Keratinocyte (primary cell): Measurements from ENCODE around the gene FKTN. TPM values are rescaled to one million over a fixed set of nuclear protein-coding genes. Genes with fewer than 3 reads are reported as not detected.

Experiments
- DNase-seq: peaks from one replicate; pipeline ENCODE4 v3.0.0-alpha.2; 2011; ENCODE audit warnings: low read depth, missing footprints, low spot score
- FAIRE-seq: peaks from 2 replicates; lab custom pipeline; 2011; peaks lifted over from hg19 to GRCh38; lab: Jason Lieb, UNC
- H2AFZ ChIP-seq: 2 replicates; pipeline ENCODE4 v1.6.0; 2012; ENCODE audit warnings: low read length, control low read depth, inconsistent platforms; ENCODE audit not compliant: control insufficient read depth
- H3K27ac ChIP-seq: 2 replicates; pipeline ENCODE4 v1.5.1; 2011; ENCODE audit warnings: low read length; ENCODE audit not compliant: control insufficient read depth, insufficient read depth
- H3K27me3 ChIP-seq: 3 replicates; pipeline ENCODE4 v1.6.0; 2011; ENCODE audit warnings: low read length; ENCODE audit not compliant: control insufficient read depth, insufficient read depth; ENCODE audit errors: extremely low read depth
- H3K36me3 ChIP-seq, 2 experiments: 2 replicates in 1 of 2; 3 replicates in 1 of 2; pipeline ENCODE4 v1.5.1; 2011; ENCODE audit warnings: low read length in 2 of 2, mild to moderate bottlenecking in 1 of 2; ENCODE audit not compliant: control insufficient read depth in 2 of 2, insufficient read depth in 2 of 2; ENCODE audit errors: extremely low read depth in 1 of 2
- H3K4me1 ChIP-seq: 3 replicates; pipeline ENCODE4 v1.5.1; 2011; ENCODE audit warnings: low read length; ENCODE audit not compliant: control insufficient read depth, insufficient read depth; ENCODE audit errors: extremely low read depth
- H3K4me2 ChIP-seq: 3 replicates; pipeline ENCODE4 v1.6.0; 2011; ENCODE audit warnings: low read depth, low read length; ENCODE audit not compliant: control insufficient read depth, insufficient read depth; ENCODE audit errors: extremely low read depth
- H3K4me3 ChIP-seq, 3 experiments: fragments of 200-600 bp in 1 of 3; sonication (generic) in 1 of 3; 2 replicates in 2 of 3; 3 replicates in 1 of 3; pipeline ENCODE4 v1.5.1; 2011 to 2016; ENCODE audit warnings: low read length in 3 of 3, mild to moderate bottlenecking in 3 of 3, control low read depth in 2 of 3, inconsistent platforms in 1 of 3, low read depth in 1 of 3, mixed read lengths in 1 of 3, mixed run types in 1 of 3, moderate library complexity in 1 of 3; ENCODE audit not compliant: control insufficient read depth in 2 of 3, insufficient read depth in 2 of 3; ENCODE audit errors: extremely low read depth in 1 of 3
- H3K79me2 ChIP-seq: 2 replicates; pipeline ENCODE4 v1.6.0; 2012; ENCODE audit warnings: low read length; ENCODE audit not compliant: control insufficient read depth, insufficient read depth
- H3K9ac ChIP-seq: 3 replicates; pipeline ENCODE4 v1.6.0; 2011; ENCODE audit warnings: low read length; ENCODE audit not compliant: control insufficient read depth, insufficient read depth; ENCODE audit errors: extremely low read depth
- H3K9me1 ChIP-seq: 3 replicates; pipeline ENCODE4 v1.6.0; 2011; ENCODE audit warnings: low read length; ENCODE audit not compliant: control insufficient read depth, insufficient read depth; ENCODE audit errors: extremely low read depth
- H3K9me3 ChIP-seq: 2 replicates; pipeline ENCODE4 v1.5.1; 2012; ENCODE audit warnings: low read depth, low read length; ENCODE audit not compliant: control insufficient read depth
- H4K20me1 ChIP-seq: 3 replicates; pipeline ENCODE4 v1.6.0; 2011; ENCODE audit warnings: low read length; ENCODE audit not compliant: control insufficient read depth, insufficient read depth; ENCODE audit errors: extremely low read depth
- EZH2 ChIP-seq: IDR thresholded peaks from one replicate; pipeline ENCODE4 v1.6.1; 2012; ENCODE audit warnings: inconsistent platforms, mild to moderate bottlenecking, low read length, moderate library complexity
- dilution Hi-C: fragments of 300-500 bp; cut with MboI; formaldehyde crosslinking; loops from one replicate; pipeline ENCODE4 v1.7.0; 2020; ENCODE audit warnings: low sequenced_read_pairs; ENCODE audit not compliant: extremely low pct_ligation_motif_present
- polyA plus RNA-seq, 5 experiments: library from polyadenylated mRNA; depleted of rRNA in 3 of 5; stranded (reverse) in 3 of 5; stranded (forward) in 1 of 5; unstranded in 1 of 5; fragments of >200 nt; gene quantifications; 1 replicate in 1 of 5; 2 replicates in 3 of 5; 3 replicates in 1 of 5; pipeline versions ENCODE4 v1.2.1 to v1.2.3, GENCODE V29; 2011 to 2012; ENCODE audit warnings: missing spikeins in 2 of 5, low read depth in 1 of 5, low replicate concordance in 1 of 5
- TF ChIP-seq, protein P1 (sequence below), 3 experiments: IDR thresholded peaks in 1 of 3; conservative IDR thresholded peaks in 1 of 3; optimal IDR thresholded peaks in 1 of 3; 2 replicates in 2 of 3; 3 replicates in 1 of 3; pipeline versions ENCODE3 to v1.5.1; 2011; ENCODE audit warnings: low read length in 3 of 3, mild to moderate bottlenecking in 3 of 3, moderate library complexity in 2 of 3, control low read depth in 1 of 3, inconsistent platforms in 1 of 3; ENCODE audit not compliant: insufficient read depth in 2 of 3; ENCODE audit errors: extremely low read depth in 1 of 3

FKTN gene
- polyA plus RNA-seq, 1 donor (not counting 4 experiments of a cell fraction or from before 2014, with no cell fraction given) = 15.9 TPM

DNA sequence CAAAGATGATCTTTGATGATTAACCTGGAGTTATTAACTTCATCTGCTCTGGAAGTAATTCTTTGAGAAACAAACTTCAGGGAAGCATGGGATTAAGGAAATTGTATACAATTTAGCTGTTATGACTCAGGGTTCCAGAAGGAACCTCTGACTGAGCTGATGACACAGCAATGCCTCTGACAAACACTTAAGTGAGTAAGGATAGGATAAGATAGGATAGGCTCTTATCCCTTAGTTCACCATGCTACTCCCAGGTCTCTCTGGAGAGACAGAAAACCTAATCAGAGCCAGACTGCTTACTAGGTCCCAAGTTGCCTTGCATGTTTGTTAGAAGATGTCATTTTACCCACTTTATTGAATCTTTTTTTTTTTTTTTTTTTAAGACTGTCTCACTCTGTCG, 123.8 kb downstream of the FKTN start:
- no peak overlapping the region for H3K27ac ChIP-seq
- H3K4me2 ChIP-seq = no peak overlapping the region
- no peak overlapping the region for H2AFZ ChIP-seq
- no peak for DNase-seq
- no peak for TF ChIP-seq EZH2
- TF ChIP-seq, protein P1, sequence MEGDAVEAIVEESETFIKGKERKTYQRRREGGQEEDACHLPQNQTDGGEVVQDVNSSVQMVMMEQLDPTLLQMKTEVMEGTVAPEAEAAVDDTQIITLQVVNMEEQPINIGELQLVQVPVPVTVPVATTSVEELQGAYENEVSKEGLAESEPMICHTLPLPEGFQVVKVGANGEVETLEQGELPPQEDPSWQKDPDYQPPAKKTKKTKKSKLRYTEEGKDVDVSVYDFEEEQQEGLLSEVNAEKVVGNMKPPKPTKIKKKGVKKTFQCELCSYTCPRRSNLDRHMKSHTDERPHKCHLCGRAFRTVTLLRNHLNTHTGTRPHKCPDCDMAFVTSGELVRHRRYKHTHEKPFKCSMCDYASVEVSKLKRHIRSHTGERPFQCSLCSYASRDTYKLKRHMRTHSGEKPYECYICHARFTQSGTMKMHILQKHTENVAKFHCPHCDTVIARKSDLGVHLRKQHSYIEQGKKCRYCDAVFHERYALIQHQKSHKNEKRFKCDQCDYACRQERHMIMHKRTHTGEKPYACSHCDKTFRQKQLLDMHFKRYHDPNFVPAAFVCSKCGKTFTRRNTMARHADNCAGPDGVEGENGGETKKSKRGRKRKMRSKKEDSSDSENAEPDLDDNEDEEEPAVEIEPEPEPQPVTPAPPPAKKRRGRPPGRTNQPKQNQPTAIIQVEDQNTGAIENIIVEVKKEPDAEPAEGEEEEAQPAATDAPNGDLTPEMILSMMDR (optimal IDR thresholded peaks at IDR 0.05 in 1 of 3, IDR thresholded peaks at IDR 0.05 in 1 of 3, conservative IDR thresholded peaks at IDR 0.05 in 1 of 3; ENCODE audit: extremely low read depth in 1 of 3, insufficient read depth in 2 of 3, low read length in 3 of 3) = no peak
- no peak overlapping the region for H3K9ac ChIP-seq
- H3K27me3 ChIP-seq = no peaks in the 10 kb centered on the region
- no peaks in the 10 kb centered on the region for H3K4me1 ChIP-seq
- no peak overlapping the region for H3K4me3 ChIP-seq
- H4K20me1 ChIP-seq = no peaks in the 10 kb centered on the region
- dilution Hi-C loops = no loop called here
- H3K79me2 ChIP-seq = no peaks in the 10 kb centered on the region
- H3K36me3 ChIP-seq = no peaks in the 10 kb centered on the region
- no peak for FAIRE-seq
- H3K9me3 ChIP-seq = no peaks in the 10 kb centered on the region
- H3K9me1 ChIP-seq = no peaks in the 10 kb centered on the region

DNA sequence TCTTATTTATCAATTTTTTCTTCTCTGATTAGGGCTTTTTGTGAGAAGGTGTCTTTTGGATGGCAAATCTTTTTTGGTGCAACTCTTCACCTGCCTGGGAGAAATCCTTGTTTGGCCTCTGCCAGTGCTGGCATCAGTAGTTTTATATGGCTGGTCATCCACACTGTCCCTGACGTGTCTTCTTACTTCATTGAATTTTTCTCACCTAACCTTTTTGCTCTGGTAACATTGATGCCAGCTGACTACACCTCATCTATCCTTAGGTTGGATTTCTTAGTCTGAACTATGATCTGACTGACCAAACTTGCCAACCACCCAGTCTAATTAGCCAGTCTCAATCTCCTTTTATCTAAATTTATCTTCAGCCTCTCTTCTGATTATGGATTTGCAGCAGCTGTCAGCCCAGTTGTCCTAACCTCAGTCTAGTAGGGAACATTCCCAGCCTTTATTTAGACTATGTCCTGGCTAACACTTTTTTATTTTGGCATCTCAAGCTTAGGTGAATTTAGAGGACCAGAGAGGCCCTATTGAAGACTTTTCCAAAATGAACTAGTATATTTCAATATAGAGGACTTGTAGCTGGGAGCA, 125.9 kb downstream of the FKTN start:
- Histone ChIP-seq H3K27ac (no peak overlapping the region), H3K79me2 (no peaks in the 10 kb centered on the region), H4K20me1 (no peaks in the 10 kb centered on the region), H3K4me3 (no peak overlapping the region), H3K36me3 (no peaks in the 10 kb centered on the region), H3K27me3 (no peaks in the 10 kb centered on the region), H3K4me2 (no peak overlapping the region), H3K9me1 (no peaks in the 10 kb centered on the region), H3K9me3 (no peaks in the 10 kb centered on the region), H3K9ac (no peak overlapping the region), H2AFZ (no peak overlapping the region), H3K4me1 (no peaks in the 10 kb centered on the region)
- FAIRE-seq = no peak
- no peak for DNase-seq
- dilution Hi-C loops = no loop called here
- TF ChIP-seq, protein P1 (optimal IDR thresholded peaks at IDR 0.05 in 1 of 3, IDR thresholded peaks at IDR 0.05 in 1 of 3, conservative IDR thresholded peaks at IDR 0.05 in 1 of 3; ENCODE audit: extremely low read depth in 1 of 3, insufficient read depth in 2 of 3, low read length in 3 of 3) = no peak
- TF ChIP-seq EZH2 = no peak
